K562 (cell line): ENCODE data around the gene WDR86. TPM values are rescaled to one million over a fixed set of nuclear protein-coding genes. Genes with fewer than 3 reads are reported as not detected.

Experiments used
- ATAC-seq: fragments of 200-7000 bp; cut with Tn5 transposase; 3 replicates; pipeline ENCODE4 v1.9.1; 2020; ENCODE audit warnings: moderate library complexity
- BruUV-seq: library from RNA; stranded (reverse); fragments of 400-500 nt; replicated peaks from 2 replicates; lab custom pipeline; 2021; lab: Mats Ljungman, UMichigan
- CTCF ChIA-PET: fragments of 300-600 bp; formaldehyde crosslinking; extraction: SDS; loops from one replicate; lab custom pipeline; 2021; ENCODE audit warnings: low intra/inter-chr PET ratio; lab: Yijun Ruan, JAX
- POLR2A ChIA-PET: fragments of 300-600, 350-650 bp; sonication (Branson Sonifier 250); formaldehyde crosslinking; extraction: SDS; loops from one replicate; lab custom pipeline; 2021; ENCODE audit warnings: antibody characterized with exemption, inconsistent platforms; lab: Yijun Ruan, JAX
- DNase-seq, 4 experiments: peaks; one replicate each; pipeline versions ENCODE4 v3.0.0 to v3.0.0-alpha.2; 2011 to 2018; ENCODE audit warnings: low spot score in 3 of 4, mixed read lengths in 3 of 4; ENCODE audit errors: extremely low read depth in 1 of 4
- FAIRE-seq: peaks from 2 replicates; lab custom pipeline; 2011; peaks lifted over from hg19 to GRCh38; lab: Jason Lieb, UNC
- H2AFZ ChIP-seq: 2 replicates; pipeline ENCODE4 v1.6.0; 2011; ENCODE audit warnings: low read depth, low read length, control low read depth, inconsistent platforms
- H3K27ac ChIP-seq: fragments of 200-600 bp; 3 replicates; pipeline ENCODE4 v1.8.0; 2011; ENCODE audit warnings: low read depth, mild to moderate bottlenecking, control low read depth, inconsistent platforms, low read length, moderate library complexity, mixed read lengths; ENCODE audit errors: extremely low read depth
- H3K27me3 ChIP-seq, 2 experiments: fragments of 300-600 bp in 1 of 2; 2 replicates in 1 of 2; 3 replicates in 1 of 2; pipeline versions ENCODE4 v1.6.0 to v1.8.0; 2011; ENCODE audit warnings: inconsistent platforms in 2 of 2, low read length in 2 of 2, mild to moderate bottlenecking in 1 of 2, mixed read lengths in 1 of 2, moderate library complexity in 1 of 2; ENCODE audit not compliant: control insufficient read depth in 2 of 2, insufficient read depth in 2 of 2
- H3K36me3 ChIP-seq: fragments of 300-600 bp; 3 replicates; pipeline ENCODE4 v1.8.0; 2011; ENCODE audit warnings: mild to moderate bottlenecking, low read length, inconsistent platforms; ENCODE audit not compliant: control insufficient read depth, insufficient read depth
- H3K4me1 ChIP-seq, 2 experiments: fragments of 200-600 bp in 1 of 2; replicated peaks in 1 of 2; 2 replicates in 1 of 2; 3 replicates in 1 of 2; pipeline versions ENCODE4 v1.5.1 to v1.8.0; 2011; ENCODE audit warnings: inconsistent platforms in 2 of 2, low read length in 2 of 2, mild to moderate bottlenecking in 1 of 2, mixed read lengths in 1 of 2, moderate library complexity in 1 of 2; ENCODE audit not compliant: control insufficient read depth in 2 of 2, insufficient read depth in 2 of 2
- H3K4me2 ChIP-seq: 2 replicates; pipeline ENCODE4 v1.6.1; 2011; ENCODE audit warnings: low read length, control low read depth, inconsistent platforms, mixed read lengths; ENCODE audit not compliant: insufficient read depth
- H3K4me3 ChIP-seq: fragments of 200-600 bp; sonication (generic), shearing (Covaris generic); 2 replicates; pipeline ENCODE4 v1.5.1; 2016; ENCODE audit warnings: control low read depth, inconsistent platforms
- H3K79me2 ChIP-seq: fragments of 200-600 bp; 3 replicates; pipeline ENCODE4 v1.8.0; 2011; ENCODE audit warnings: low read length, inconsistent platforms; ENCODE audit not compliant: control insufficient read depth, insufficient read depth
- H3K9ac ChIP-seq, 2 experiments: 2 replicates each; pipeline versions ENCODE4 v1.6.0 to v1.6.1; 2011; ENCODE audit warnings: low read depth in 2 of 2, low read length in 2 of 2, control low read depth in 1 of 2, inconsistent platforms in 1 of 2, mild to moderate bottlenecking in 1 of 2, mixed read lengths in 1 of 2; ENCODE audit not compliant: insufficient read depth in 1 of 2
- H3K9me1 ChIP-seq: one replicate; pipeline ENCODE4 v1.6.0; 2011; ENCODE audit warnings: inconsistent platforms, mild to moderate bottlenecking, low read length, moderate library complexity; ENCODE audit not compliant: control insufficient read depth, insufficient read depth
- H3K9me3 ChIP-seq: replicated peaks from 2 replicates; pipeline ENCODE4 v1.5.1; 2011; ENCODE audit warnings: low read depth, low read length, inconsistent platforms; ENCODE audit not compliant: control insufficient read depth, insufficient read depth
- H4K20me1 ChIP-seq: replicated peaks from 2 replicates; pipeline ENCODE4 v1.6.1; 2011; ENCODE audit warnings: low read length, inconsistent platforms, mixed read lengths; ENCODE audit not compliant: control insufficient read depth, insufficient read depth
- ARID2 ChIP-seq: fragments of 450-650 bp; IDR thresholded peaks from 2 replicates; pipeline ENCODE4 v1.6.1; 2017; ENCODE audit warnings: antibody characterized with exemption, mild to moderate bottlenecking
- CHCHD3 ChIP-seq: fragments of 250-450 bp; sonication (Bioruptor Pico); IDR thresholded peaks from 2 replicates; pipeline ENCODE4 v2.1.2; 2022; ENCODE audit warnings: mild to moderate bottlenecking
- DIDO1 ChIP-seq: fragments of 450-650 bp; IDR thresholded peaks from 2 replicates; pipeline ENCODE4 v1.6.1; 2016; ENCODE audit warnings: low read depth, missing biosample characterization, missing genetic modification characterization
- ETS2 ChIP-seq: IDR thresholded peaks from 2 replicates; pipeline ENCODE4 v1.6.1; 2016; ENCODE audit warnings: borderline replicate concordance, missing genetic modification characterization, mild to moderate bottlenecking, moderate library complexity, missing compliant biosample characterization; ENCODE audit not compliant: poor library complexity, severe bottlenecking
- ETV6 ChIP-seq, 3 experiments: fragments of 150-350 bp in 1 of 3; sonication (generic) in 1 of 3; formaldehyde crosslinking in 1 of 3; IDR thresholded peaks; 2 replicates each; pipeline versions ENCODE4 v1.6.1 to v1.8.0; 2014 to 2022; ENCODE audit warnings: borderline replicate concordance in 2 of 3, low read depth in 2 of 3, antibody characterized with exemption in 1 of 3, low read length in 1 of 3, mild to moderate bottlenecking in 1 of 3, missing genetic modification reagents in 1 of 3
- FIP1L1 ChIP-seq: fragments of 200-400 bp; formaldehyde crosslinking; IDR thresholded peaks from 2 replicates; pipeline ENCODE4 v1.6.1; 2018; ENCODE audit warnings: mild to moderate bottlenecking, low read depth, low read length; ENCODE audit not compliant: poor library complexity, severe bottlenecking
- HBP1 ChIP-seq: fragments of 450-650 bp; formaldehyde crosslinking; IDR thresholded peaks from 2 replicates; pipeline ENCODE4 v1.4.0; 2022; ENCODE audit warnings: missing genetic modification characterization
- HCFC1 ChIP-seq: IDR thresholded peaks from 2 replicates; pipeline ENCODE4 v1.6.1; 2012; ENCODE audit warnings: low read depth, low read length, improper control_type of control experiment
- IRF9 ChIP-seq: fragments of 450-650 bp; IDR thresholded peaks from 2 replicates; pipeline ENCODE4 v1.6.1; 2016; ENCODE audit warnings: missing biosample characterization, missing genetic modification characterization
- MBD2 ChIP-seq: sonication (generic); IDR thresholded peaks from 2 replicates; pipeline ENCODE4 v1.6.1; 2016; ENCODE audit warnings: low read depth, borderline replicate concordance
- NCOR1 ChIP-seq: fragments of 450-650 bp; IDR thresholded peaks from 2 replicates; pipeline ENCODE4 v1.6.1; 2016; ENCODE audit warnings: mild to moderate bottlenecking, moderate library complexity
- PHF8 ChIP-seq: fragments of 200-600 bp; sonication (generic); IDR thresholded peaks from 2 replicates; pipeline ENCODE4 v1.6.1; 2012; ENCODE audit warnings: mixed run types, mild to moderate bottlenecking, inconsistent platforms, low read length, moderate library complexity, borderline replicate concordance
- STAT6 ChIP-seq: sonication (generic); formaldehyde crosslinking; IDR thresholded peaks from 2 replicates; pipeline ENCODE4 v1.8.1; 2023; ENCODE audit warnings: mild to moderate bottlenecking, missing genetic modification reagents
- ZNF217 ChIP-seq: sonication (generic); formaldehyde crosslinking; IDR thresholded peaks from 2 replicates; pipeline ENCODE4 v1.8.0; 2022; ENCODE audit warnings: mild to moderate bottlenecking, missing genetic modification reagents
- ZNF239 ChIP-seq: fragments of 250-450 bp; sonication (Bioruptor Pico); IDR thresholded peaks from 2 replicates; pipeline ENCODE4 v1.4.0; 2020; ENCODE audit warnings: mild to moderate bottlenecking
- WGBS: fragments of 100-300 bp; shearing (Covaris generic); methylation state at CpG from one replicate; pipeline ENCODE4 v1.1.6; 2016; ENCODE audit warnings: low coverage, mixed read lengths; ENCODE audit not compliant: insufficient coverage; ENCODE audit errors: missing lambda C conversion rate; 5-methylcytosine and 5-hydroxymethylcytosine counted together
- in situ Hi-C: fragments of 300-500 bp; cut with MboI; formaldehyde crosslinking; loops from 4 replicates; pipeline ENCODE4 v1.15.0; 2018; ENCODE audit warnings: inconsistent platforms, mixed read lengths
- intact Hi-C: fragments of 100-400 bp; cut with micrococcal nuclease; formaldehyde crosslinking; loops from 2 replicates; pipeline ENCODE4 v1.14.2; 2022
- polyA plus RNA-seq, 8 experiments: library from polyadenylated mRNA; depleted of rRNA in 4 of 8; stranded (reverse) in 5 of 8; unstranded in 3 of 8; fragments of >200 nt; fragmentation: Nextera tagmentation in 2 of 8; fragmentation: Illumina TruSeq in 1 of 8; extraction: Ambion mirVana in 2 of 8; extraction: Trizol in 1 of 8; gene quantifications; 2 replicates each; pipeline versions ENCODE4 v1.2.1 to v1.2.3, GENCODE V29; 2011 to 2014; ENCODE audit warnings: inconsistent platforms in 1 of 8, missing spikeins in 1 of 8
- total RNA-seq, 7 experiments: library from RNA; depleted of rRNA in 6 of 7; stranded (reverse); fragments of >200 nt in 6 of 7; fragmentation: Illumina TruSeq in 2 of 7; extraction: Trizol in 2 of 7; gene quantifications; 2 replicates each; pipeline versions ENCODE4 v1.2.1 to v1.2.3, GENCODE V29; 2011 to 2021; ENCODE audit warnings: low replicate concordance in 1 of 7

The WDR86 gene
- total and polyA plus RNA-seq, 9 of the 15 experiments (the other 6 are each of a cell fraction or from before 2014, with no cell fraction given) = 0.24 TPM; not detected in 8

GRCh38 chr7:151341357-151342101 is 68.3 kb downstream of the WDR86 start, which contains the start of gene NUB1:
TSS of gene NUB1 (plus strand) at chr7:151341812. CDS start at chr7:151345350, 3,538 bp downstream.
- Histone ChIP-seq H3K4me2 (peak within 1 kb of the TSS; percentile 72), H3K27me3 (peaks cover 0 to 3% of the 10 kb centered on the region in 2 experiments; a peak in 2 of 5 replicates), H3K9me1 (no peaks in the 10 kb centered on the region), H3K4me3 (peak within 1 kb of the TSS; percentile 74), H3K27ac (peak within 1 kb of the TSS; percentile 62; the same call in 2 of the 3 replicates), H3K36me3 (peaks cover 27% of the 10 kb centered on the region), H3K79me2 (peaks cover 21% of the 10 kb centered on the region), H3K4me1 (peaks cover 5 to 9% of the 10 kb centered on the region in 2 experiments; a peak in 3 of 5 replicates), H3K9me3 (no peaks in the 10 kb centered on the region), H3K9ac (peak within 1 kb of the TSS; percentile 57 to 92), H2AFZ (peak within 1 kb of the TSS; percentile 81), H4K20me1 (no peaks in the 10 kb centered on the region)
- WGBS = 4% methylated on average over 69 of the region's 72 CpGs
- ATAC-seq (peak; percentile 98), FAIRE-seq (peak; percentile 75), DNase-seq (peak; percentile 97 to 100 (median 98))
- CTCF ChIA-PET = interaction anchor here (2.2 kb wide), 1 partner anchor 26 kb away, joined by 12 read pairs; no protein-coding TSS in a partner anchor
- no TSS peak for BruUV-seq
- in situ Hi-C loops = no loop called here
- POLR2A ChIA-PET = interaction anchor here (0.6 to 1.3 kb wide), 14 partner anchors 9 to 356 kb away, joined by 3 to 10 read pairs (median 3); no protein-coding TSS in a partner anchor
- intact Hi-C loops = no loop called here
- TF ChIP-seq ETV6 (IDR thresholded peaks at IDR 0.05; ENCODE audit: borderline replicate concordance in 1 of 2, low read depth in 2 of 2, low read length in 1 of 2) (no peak), ETV6 (CRISPR knock-in tag; IDR thresholded peaks at IDR 0.05; ENCODE audit: borderline replicate concordance) (no peak), STAT6 (CRISPR knock-in tag) (no peak), ARID2 (no peak), MBD2 (peak; percentile 53), ZNF239 (CRISPR knock-in tag) (no peak), PHF8 (peak; percentile 94; the same call in 1 of the 2 replicates), DIDO1 (peak; percentile 43; the same call in 1 of the 2 replicates), ZNF217 (CRISPR knock-in tag) (no peak), FIP1L1 (peak; percentile 89), IRF9 (tag) (no peak), NCOR1 (peak; percentile 46), HCFC1 (peak; percentile 71), CHCHD3 (CRISPR knock-in tag) (no peak), HBP1 (no peak), ETS2 (tag) (no peak)
